Glutamatergic neuron (in vitro differentiated cells): Measurements from ENCODE around the gene POLR1E. TPM values are rescaled to one million over a fixed set of nuclear protein-coding genes. Genes with fewer than 3 reads are reported as not detected.

Source experiments
- DNase-seq: peaks from one replicate; pipeline ENCODE4 v3.0.0; 2022
- H3K27ac Mint-ChIP-seq: one replicate; pipeline ENCODE4 v1.8.0; 2020; ENCODE audit warnings: mild to moderate bottlenecking, mixed read lengths, inconsistent platforms; ENCODE audit not compliant: unreplicated experiment
- H3K27me3 Mint-ChIP-seq: one replicate; pipeline ENCODE4 v1.8.0; 2020; ENCODE audit warnings: mild to moderate bottlenecking, moderate library complexity, mixed read lengths, inconsistent platforms; ENCODE audit not compliant: unreplicated experiment
- H3K36me3 Mint-ChIP-seq: one replicate; pipeline ENCODE4 v1.8.0; 2020; ENCODE audit warnings: mild to moderate bottlenecking, mixed read lengths, inconsistent platforms; ENCODE audit not compliant: unreplicated experiment
- H3K4me1 Mint-ChIP-seq: one replicate; pipeline ENCODE4 v1.8.0; 2020; ENCODE audit warnings: mild to moderate bottlenecking, low read depth, mixed read lengths, inconsistent platforms; ENCODE audit not compliant: unreplicated experiment
- H3K4me3 Mint-ChIP-seq: one replicate; pipeline ENCODE4 v1.8.0; 2020; ENCODE audit warnings: mild to moderate bottlenecking, mixed read lengths, inconsistent platforms; ENCODE audit not compliant: unreplicated experiment
- H3K9me3 Mint-ChIP-seq: one replicate; pipeline ENCODE4 v1.8.0; 2020; ENCODE audit warnings: mild to moderate bottlenecking, moderate library complexity, mixed read lengths, inconsistent platforms; ENCODE audit not compliant: unreplicated experiment
- total RNA-seq: library from RNA; stranded (reverse); fragmentation: NEBNext Ultra II Directional; extraction: Animal tissue kit (Norgen Biotek cat#: 25700); gene quantifications from one replicate; pipeline ENCODE4 v1.2.1, GENCODE V29; 2021; ENCODE audit not compliant: unreplicated experiment
- TF ChIP-seq, protein P1 (sequence below): fragments of 200-600 bp; sonication (generic); IDR thresholded peaks from one replicate; pipeline ENCODE4 v1.5.0; 2021; ENCODE audit not compliant: partially characterized antibody, unreplicated experiment

Gene POLR1E
- total RNA-seq, 1 donor from 2014 or later = 58.2 TPM

DNA sequence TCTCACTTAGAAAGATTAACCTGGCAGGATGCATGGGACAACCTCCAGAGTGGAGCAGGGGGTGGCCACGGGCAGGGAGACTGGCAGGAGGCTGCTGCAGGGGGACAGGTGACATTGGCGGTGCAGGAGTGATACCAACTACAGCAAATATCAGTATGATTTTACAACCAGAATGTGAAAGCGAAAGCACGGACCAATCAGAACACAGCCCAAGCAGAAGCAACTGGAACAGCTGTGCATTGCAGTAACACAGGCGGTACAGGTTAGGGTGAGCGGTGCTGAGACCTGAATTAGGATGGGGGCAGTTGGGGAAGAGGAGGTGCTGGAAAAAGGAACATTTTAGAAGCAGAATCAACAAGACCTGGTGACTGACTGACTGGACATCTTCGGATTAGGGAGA, 29.3 kb downstream of the POLR1E start:
- no peak for DNase-seq
- Mint-ChIP-seq H3K4me3 (no peak overlapping the region), H3K9me3 (peaks cover 3% of the 10 kb centered on the region), H3K27me3 (peaks cover 1% of the 10 kb centered on the region), H3K4me1 (peaks cover 2% of the 10 kb centered on the region), H3K36me3 (peaks cover 4% of the 10 kb centered on the region), H3K27ac (no peak overlapping the region)
- TF ChIP-seq, protein P1, sequence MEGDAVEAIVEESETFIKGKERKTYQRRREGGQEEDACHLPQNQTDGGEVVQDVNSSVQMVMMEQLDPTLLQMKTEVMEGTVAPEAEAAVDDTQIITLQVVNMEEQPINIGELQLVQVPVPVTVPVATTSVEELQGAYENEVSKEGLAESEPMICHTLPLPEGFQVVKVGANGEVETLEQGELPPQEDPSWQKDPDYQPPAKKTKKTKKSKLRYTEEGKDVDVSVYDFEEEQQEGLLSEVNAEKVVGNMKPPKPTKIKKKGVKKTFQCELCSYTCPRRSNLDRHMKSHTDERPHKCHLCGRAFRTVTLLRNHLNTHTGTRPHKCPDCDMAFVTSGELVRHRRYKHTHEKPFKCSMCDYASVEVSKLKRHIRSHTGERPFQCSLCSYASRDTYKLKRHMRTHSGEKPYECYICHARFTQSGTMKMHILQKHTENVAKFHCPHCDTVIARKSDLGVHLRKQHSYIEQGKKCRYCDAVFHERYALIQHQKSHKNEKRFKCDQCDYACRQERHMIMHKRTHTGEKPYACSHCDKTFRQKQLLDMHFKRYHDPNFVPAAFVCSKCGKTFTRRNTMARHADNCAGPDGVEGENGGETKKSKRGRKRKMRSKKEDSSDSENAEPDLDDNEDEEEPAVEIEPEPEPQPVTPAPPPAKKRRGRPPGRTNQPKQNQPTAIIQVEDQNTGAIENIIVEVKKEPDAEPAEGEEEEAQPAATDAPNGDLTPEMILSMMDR = no peak

DNA sequence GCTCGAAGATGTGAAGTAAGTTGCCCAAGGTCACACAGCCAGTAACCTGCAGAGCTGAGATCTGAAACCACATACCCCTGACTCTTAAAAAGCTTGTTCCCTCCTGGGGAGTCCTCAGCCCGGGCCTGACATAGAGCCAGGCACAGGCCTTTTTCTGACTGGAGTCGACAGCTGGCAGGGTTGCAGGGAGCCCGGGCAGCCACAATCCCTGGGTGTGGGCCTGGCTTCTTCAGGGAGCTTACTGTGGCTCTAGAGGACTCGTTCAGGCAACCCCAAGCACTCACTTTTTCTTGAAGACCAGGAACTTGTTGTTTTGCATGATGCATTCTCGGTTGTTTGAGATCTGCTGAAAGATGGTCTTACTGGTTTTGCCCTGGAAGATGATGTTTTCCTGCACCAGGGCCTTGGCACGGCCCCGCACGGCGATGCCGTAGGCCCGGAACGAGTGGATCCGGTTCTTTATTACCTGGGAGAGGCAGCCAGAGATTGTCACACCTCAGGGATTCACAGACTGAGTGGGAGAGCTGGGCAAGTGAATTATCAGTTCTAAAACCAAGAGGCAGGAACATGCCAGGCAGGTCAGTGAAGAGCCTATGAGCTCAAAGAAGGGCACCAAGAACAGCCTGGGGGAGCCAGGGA, 30.0 kb downstream of the POLR1E start:
- Mint-ChIP-seq H3K36me3 (peaks cover 8% of the 10 kb centered on the region), H3K4me1 (peaks cover 2% of the 10 kb centered on the region), H3K27me3 (peaks cover 3% of the 10 kb centered on the region), H3K9me3 (peaks cover 2% of the 10 kb centered on the region), H3K27ac (no peak overlapping the region), H3K4me3 (no peak overlapping the region)
- TF ChIP-seq, protein P1 = no peak
- DNase-seq = no peak

DNA sequence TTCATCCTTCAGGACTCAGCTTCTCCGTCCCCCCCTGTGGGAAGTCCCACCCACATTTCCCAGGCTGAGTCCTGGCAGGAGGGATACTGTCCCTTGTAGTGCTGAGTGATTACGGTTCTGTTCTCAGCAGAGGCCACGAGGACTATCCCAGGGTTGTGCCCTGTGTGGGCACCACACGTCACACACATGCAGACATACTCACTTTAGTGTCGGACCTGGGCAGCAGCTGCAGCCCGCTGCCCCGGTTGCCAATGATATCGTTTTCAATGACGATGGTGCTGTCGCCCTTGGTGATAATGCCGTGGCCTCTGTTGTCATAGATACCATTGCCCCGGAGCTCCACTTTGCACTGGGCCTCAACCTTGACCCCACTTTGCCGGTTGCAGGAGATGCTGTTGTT, 32.2 kb downstream of the POLR1E start:
- H3K27me3 Mint-ChIP-seq = peaks cover 5% of the 10 kb centered on the region
- no peak overlapping the region for H3K27ac Mint-ChIP-seq
- peaks cover 10% of the 10 kb centered on the region for H3K36me3 Mint-ChIP-seq
- no peaks in the 10 kb centered on the region for H3K4me1 Mint-ChIP-seq
- DNase-seq = no peak
- TF ChIP-seq, protein P1 = no peak
- H3K4me3 Mint-ChIP-seq = no peak overlapping the region
- no peaks in the 10 kb centered on the region for H3K9me3 Mint-ChIP-seq

DNA sequence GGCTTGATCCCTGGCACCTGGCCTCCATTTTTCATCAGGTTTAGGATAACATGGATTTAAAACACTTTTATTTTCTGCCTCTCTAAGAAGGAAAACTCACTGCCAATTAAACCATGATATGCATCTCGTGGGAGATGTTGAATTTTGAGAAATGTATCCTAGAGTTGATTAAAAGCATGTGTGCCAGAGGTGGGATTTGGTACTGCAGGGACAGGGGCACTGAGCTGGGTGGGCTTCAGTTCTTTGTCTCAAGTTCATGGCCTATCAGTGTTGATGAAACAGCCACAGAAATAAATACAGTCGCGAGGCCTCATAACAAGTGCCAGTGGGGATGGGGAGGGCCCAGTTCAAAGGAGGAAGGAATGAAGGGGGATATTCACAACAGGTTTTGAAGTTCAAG, 34.9 kb downstream of the POLR1E start:
- peaks cover 10% of the 10 kb centered on the region for H3K36me3 Mint-ChIP-seq
- TF ChIP-seq, protein P1 = no peak

DNA sequence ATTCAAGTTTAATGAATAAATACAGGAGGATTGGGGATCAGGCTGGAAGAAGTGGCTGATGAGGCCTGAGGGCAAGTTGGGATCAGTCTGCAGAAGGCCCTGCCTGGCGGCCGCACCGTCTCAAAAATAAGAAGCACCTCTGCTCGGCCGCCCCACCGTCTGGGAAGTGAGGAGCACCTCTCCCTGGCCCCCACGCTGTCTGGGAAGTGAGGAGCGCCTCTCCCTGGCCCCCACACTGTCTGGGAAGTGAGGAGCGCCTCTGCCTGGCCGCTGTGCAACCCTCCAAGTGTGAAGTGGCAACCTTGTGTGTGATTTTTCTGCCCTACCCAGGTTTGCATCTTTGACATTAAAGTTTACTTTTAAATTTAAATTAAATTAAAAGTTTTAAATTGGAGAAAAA, 35.4 kb downstream of the POLR1E start:
- no peak overlapping the region for H3K27ac Mint-ChIP-seq
- H3K27me3 Mint-ChIP-seq = peaks cover 4% of the 10 kb centered on the region
- DNase-seq = no peak
- peaks cover 10% of the 10 kb centered on the region for H3K36me3 Mint-ChIP-seq
- no peaks in the 10 kb centered on the region for H3K9me3 Mint-ChIP-seq
- TF ChIP-seq, protein P1 = no peak
- H3K4me3 Mint-ChIP-seq = no peak overlapping the region
- no peaks in the 10 kb centered on the region for H3K4me1 Mint-ChIP-seq

More for the DNA sequence above, 34.9 kb downstream of the POLR1E start:
- Mint-ChIP-seq H3K4me3 (no peak overlapping the region), H3K4me1 (no peaks in the 10 kb centered on the region), H3K9me3 (no peaks in the 10 kb centered on the region), H3K27ac (no peak overlapping the region), H3K27me3 (peaks cover 4% of the 10 kb centered on the region)
- no peak for DNase-seq
